ENCODE measurements around the gene TEX264.

- TF ChIP-seq TCF12 (IDR thresholded peaks at IDR 0.05; ENCODE audit: low read depth) (no peak), MAX (IDR thresholded peaks at IDR 0.05) (no peak), TEAD4 (IDR thresholded peaks at IDR 0.05) (no peak)
Observed at GRCh38 chr3:51715977-51716294, 44.9 kb downstream of the TEX264 start.

All from Ishikawa (cell line).